Naive thymus-derived CD4-positive, alpha-beta T cell (primary cell): ENCODE measurements around the gene FOXP4. TPM values are rescaled to one million over a fixed set of nuclear protein-coding genes. Genes with fewer than 3 reads are reported as not detected.

Experiments
- ATAC-seq: fragments of 150-1000 bp; cut with Tn5 transposase; 2 replicates; pipeline ENCODE4 v1.10.0; 2021; ENCODE audit warnings: mild to moderate bottlenecking, moderate library complexity
- CTCF ChIA-PET: fragments of 350-600 bp; sonication (Branson Sonifier 250); formaldehyde crosslinking; loops from one replicate; lab custom pipeline; 2021; ENCODE audit warnings: antibody characterized with exemption; lab: Charles Lee
- POLR2A ChIA-PET: fragments of 350-600 bp; sonication (Branson Sonifier 250); formaldehyde crosslinking; loops from one replicate; lab custom pipeline; 2021; ENCODE audit warnings: antibody characterized with exemption, inconsistent platforms; lab: Charles Lee
- DNase-seq, 9 donors: peaks; one replicate each; pipeline versions ENCODE4 v3.0.0 to v3.0.0-alpha.2; 2020 to 2022; ENCODE audit warnings: mixed read lengths in 1 of 9
- H3K27ac ChIP-seq: one replicate; pipeline ENCODE4 v1.7.0; 2013; ENCODE audit warnings: mild to moderate bottlenecking, low read depth, low read length, moderate library complexity
- H3K27me3 ChIP-seq, 2 donors: one replicate each; pipeline ENCODE4 v1.7.0; 2013; ENCODE audit warnings: low read length in 2 of 2, mild to moderate bottlenecking in 2 of 2, moderate library complexity in 2 of 2; ENCODE audit not compliant: control insufficient read depth in 2 of 2, insufficient read depth in 2 of 2
- H3K36me3 ChIP-seq, 3 experiments: 1 replicate in 2 of 3; 2 replicates in 1 of 3; pipeline ENCODE4 v1.7.0; 2013; ENCODE audit warnings: low read length in 3 of 3, mild to moderate bottlenecking in 3 of 3, moderate library complexity in 1 of 3; ENCODE audit not compliant: insufficient read depth in 3 of 3, control insufficient read depth in 2 of 3
- H3K4me1 ChIP-seq, 2 donors: one replicate each; pipeline ENCODE4 v1.7.0; 2013; ENCODE audit warnings: low read length in 2 of 2, mild to moderate bottlenecking in 2 of 2, moderate library complexity in 1 of 2; ENCODE audit not compliant: control insufficient read depth in 2 of 2, insufficient read depth in 2 of 2
- H3K4me3 ChIP-seq: 2 replicates; pipeline ENCODE4 v1.7.0; 2013; ENCODE audit warnings: mild to moderate bottlenecking, low read length
- H3K9me3 ChIP-seq, 3 experiments: 1 replicate in 2 of 3; 2 replicates in 1 of 3; pipeline ENCODE4 v1.7.0; 2013; ENCODE audit warnings: low read length in 3 of 3; ENCODE audit not compliant: control insufficient read depth in 2 of 3
- H3K27ac Mint-ChIP-seq, 9 donors: one replicate each; pipeline ENCODE4 v1.8.0; 2020 to 2022; ENCODE audit warnings: mixed read lengths in 9 of 9, mild to moderate bottlenecking in 8 of 9, moderate library complexity in 5 of 9, inconsistent platforms in 2 of 9
- H3K27me3 Mint-ChIP-seq, 5 donors: one replicate each; pipeline ENCODE4 v1.8.0; 2021 to 2022; ENCODE audit warnings: mixed read lengths in 5 of 5, mild to moderate bottlenecking in 1 of 5
- H3K36me3 Mint-ChIP-seq, 5 donors: one replicate each; pipeline ENCODE4 v1.8.0; 2020 to 2022; ENCODE audit warnings: mixed read lengths in 5 of 5, mild to moderate bottlenecking in 3 of 5, inconsistent platforms in 1 of 5
- H3K4me1 Mint-ChIP-seq, 7 donors: one replicate each; pipeline ENCODE4 v1.8.0; 2020 to 2022; ENCODE audit warnings: mixed read lengths in 7 of 7, mild to moderate bottlenecking in 3 of 7, inconsistent platforms in 1 of 7
- H3K4me3 Mint-ChIP-seq, 10 donors: one replicate each; pipeline ENCODE4 v1.8.0; 2020 to 2022; ENCODE audit warnings: mild to moderate bottlenecking in 10 of 10, mixed read lengths in 10 of 10, moderate library complexity in 6 of 10, inconsistent platforms in 2 of 10
- H3K9me3 Mint-ChIP-seq, 11 donors: one replicate each; pipeline ENCODE4 v1.8.0; 2020 to 2022; ENCODE audit warnings: mixed read lengths in 11 of 11, mild to moderate bottlenecking in 4 of 11, inconsistent platforms in 1 of 11, moderate library complexity in 1 of 11
- intact Hi-C, 2 donors: fragments of 100-400 bp; cut with micrococcal nuclease; formaldehyde crosslinking; loops; one replicate each; pipeline ENCODE4 v1.15.1; 2023
- polyA plus RNA-seq, 2 donors: library from polyadenylated mRNA; unstranded; fragments of 300-500 nt; fragmentation: Illumina TruSeq; gene quantifications; one replicate each; pipeline ENCODE4 v1.2.3, GENCODE V29; 2021
- total RNA-seq, 6 experiments: library from RNA in 5 of 6; stranded (reverse) in 5 of 6; gene quantifications; 1 replicate in 5 of 6; 2 replicates in 1 of 6; pipeline ENCODE4 v1.2.3 and lab custom pipeline; 2021 to 2026

FOXP4 gene
- total and polyA plus RNA-seq, 7 experiments from 2014 or later: 0.07 to 7.6 (median 4.4) TPM

GRCh38 chr6:41502566-41502916, 43.6 kb upstream of the FOXP4 start:
- Histone ChIP-seq H3K27me3 (peaks cover 5% of the 10 kb centered on the region in 2 donors), H3K4me1 (peaks cover 0 to 9% of the 10 kb centered on the region in 2 donors), H3K27ac (no peak overlapping the region), H3K36me3 (no peaks in the 10 kb centered on the region), H3K4me3 (no peak overlapping the region), H3K9me3 (no peaks in the 10 kb centered on the region)
- ATAC-seq: no peak
- intact Hi-C loops: no loop called here
- Mint-ChIP-seq H3K9me3 (peaks cover 0 to 2% (median 0%) of the 10 kb centered on the region in 11 donors), H3K4me3 (peak overlapping the region in 2 of 10 donors; percentile 24 to 32), H3K36me3 (peaks cover 0 to 3% (median 0%) of the 10 kb centered on the region in 5 donors), H3K27ac (no peak overlapping the region), H3K4me1 (peaks cover 8 to 16% (median 12%) of the 10 kb centered on the region in 7 donors), H3K27me3 (peaks cover 44 to 79% (median 48%) of the 10 kb centered on the region in 5 donors)
- ChIA-PET CTCF (no interaction called here), POLR2A (interaction anchor here (0.6 kb wide), 1 partner anchor 35 kb away, joined by 4 read pairs; no protein-coding TSS in a partner anchor)
- DNase-seq: no peak

GRCh38 chr6:41502917-41503671, 43.1 kb upstream of the FOXP4 start:
- Histone ChIP-seq H3K36me3 (no peaks in the 10 kb centered on the region), H3K27me3 (peaks cover 5% of the 10 kb centered on the region in 2 donors), H3K27ac (no peak overlapping the region), H3K4me1 (peaks cover 0 to 9% of the 10 kb centered on the region in 2 donors), H3K9me3 (no peaks in the 10 kb centered on the region), H3K4me3 (no peak overlapping the region)
- intact Hi-C loops: no loop called here
- peaks cover 49 to 81% (median 53%) of the 10 kb centered on the region in 5 donors for H3K27me3 Mint-ChIP-seq
- H3K9me3 Mint-ChIP-seq: peaks cover 0 to 2% (median 0%) of the 10 kb centered on the region in 11 donors
- DNase-seq: no peak
- ChIA-PET POLR2A (interaction anchor here (0.6 kb wide), 1 partner anchor 36 kb away, joined by 4 read pairs; no protein-coding TSS in a partner anchor), CTCF (no interaction called here)
- H3K36me3 Mint-ChIP-seq: peaks cover 0 to 3% (median 0%) of the 10 kb centered on the region in 5 donors
- H3K27ac Mint-ChIP-seq: no peak overlapping the region
- H3K4me3 Mint-ChIP-seq: peak overlapping the region in 1 of 10 donors; percentile 21
- no peak for ATAC-seq
- H3K4me1 Mint-ChIP-seq: peaks cover 8 to 16% (median 12%) of the 10 kb centered on the region in 7 donors

DNA sequence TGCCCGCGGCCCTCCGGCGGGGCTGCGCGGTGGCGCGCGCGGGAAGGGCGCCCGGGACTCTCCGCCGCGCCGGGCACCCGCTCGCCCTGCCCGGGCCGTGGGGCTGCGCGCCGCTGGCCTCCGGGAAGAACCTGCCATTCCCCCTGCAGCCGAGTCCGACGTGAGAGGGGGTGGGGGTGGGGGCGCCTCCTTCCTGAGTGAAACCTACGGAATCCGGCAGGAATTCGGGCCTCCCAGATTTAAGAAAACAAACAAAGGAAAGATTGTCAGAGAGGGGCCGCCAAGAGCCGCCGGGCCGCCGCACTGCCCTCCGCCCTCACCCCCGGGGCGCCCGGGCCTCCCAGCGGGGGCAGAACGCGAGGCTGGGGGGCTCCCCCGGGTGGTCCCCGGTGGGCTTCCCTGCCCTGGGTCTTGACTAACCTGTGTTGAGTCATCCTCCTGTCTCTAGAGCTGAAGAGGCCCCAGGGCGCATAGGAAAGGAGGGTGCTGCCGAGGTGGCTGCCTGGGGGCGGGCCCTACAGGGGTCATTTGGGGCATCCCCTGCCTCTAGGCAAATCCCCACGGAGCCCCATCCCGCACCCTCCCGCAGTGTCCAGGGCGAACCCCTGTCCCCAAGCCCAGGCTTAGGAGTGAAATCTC, 42.2 kb upstream of the FOXP4 start:
- ChIA-PET CTCF (no interaction called here), POLR2A (no interaction called here)
- ATAC-seq (no peak), DNase-seq (no peak)
- intact Hi-C loops: no loop called here
- H3K9me3 Mint-ChIP-seq: peaks cover 0 to 2% (median 0%) of the 10 kb centered on the region in 11 donors
- H3K4me3 ChIP-seq: no peak overlapping the region
- peak overlapping the region in 7 of 10 donors; percentile 31 to 85 (median 74) for H3K4me3 Mint-ChIP-seq
- H3K27ac ChIP-seq: no peak overlapping the region
- peaks cover 8 to 16% (median 12%) of the 10 kb centered on the region in 7 donors for H3K4me1 Mint-ChIP-seq
- H3K4me1 ChIP-seq: peaks cover 0 to 9% of the 10 kb centered on the region in 2 donors
- H3K36me3 Mint-ChIP-seq: peaks cover 0 to 3% (median 0%) of the 10 kb centered on the region in 5 donors
- peaks cover 5% of the 10 kb centered on the region in 2 donors for H3K27me3 ChIP-seq
- no peaks in the 10 kb centered on the region for H3K9me3 ChIP-seq
- H3K27ac Mint-ChIP-seq: no peak overlapping the region
- H3K27me3 Mint-ChIP-seq: peaks cover 55 to 81% (median 60%) of the 10 kb centered on the region in 5 donors
- H3K36me3 ChIP-seq: no peaks in the 10 kb centered on the region

GRCh38 chr6:41504466-41505121, 41.6 kb upstream of the FOXP4 start:
- H3K4me3 Mint-ChIP-seq: peak overlapping the region; percentile 1 to 85 (median 74)
- no peak for ATAC-seq
- Histone ChIP-seq H3K9me3 (no peaks in the 10 kb centered on the region), H3K27me3 (peaks cover 5% of the 10 kb centered on the region in 2 donors), H3K4me1 (peaks cover 0 to 9% of the 10 kb centered on the region in 2 donors), H3K36me3 (no peaks in the 10 kb centered on the region), H3K4me3 (no peak overlapping the region), H3K27ac (no peak overlapping the region)
- no peak overlapping the region for H3K27ac Mint-ChIP-seq
- CTCF ChIA-PET: no interaction called here
- peaks cover 0 to 3% (median 0%) of the 10 kb centered on the region in 5 donors for H3K36me3 Mint-ChIP-seq
- peaks cover 58 to 81% (median 61%) of the 10 kb centered on the region in 5 donors for H3K27me3 Mint-ChIP-seq
- peaks cover 7 to 16% (median 12%) of the 10 kb centered on the region in 7 donors for H3K4me1 Mint-ChIP-seq
- POLR2A ChIA-PET: no interaction called here
- intact Hi-C loops: no loop called here
- peaks cover 0 to 4% (median 0%) of the 10 kb centered on the region in 11 donors for H3K9me3 Mint-ChIP-seq
- no peak for DNase-seq

DNA sequence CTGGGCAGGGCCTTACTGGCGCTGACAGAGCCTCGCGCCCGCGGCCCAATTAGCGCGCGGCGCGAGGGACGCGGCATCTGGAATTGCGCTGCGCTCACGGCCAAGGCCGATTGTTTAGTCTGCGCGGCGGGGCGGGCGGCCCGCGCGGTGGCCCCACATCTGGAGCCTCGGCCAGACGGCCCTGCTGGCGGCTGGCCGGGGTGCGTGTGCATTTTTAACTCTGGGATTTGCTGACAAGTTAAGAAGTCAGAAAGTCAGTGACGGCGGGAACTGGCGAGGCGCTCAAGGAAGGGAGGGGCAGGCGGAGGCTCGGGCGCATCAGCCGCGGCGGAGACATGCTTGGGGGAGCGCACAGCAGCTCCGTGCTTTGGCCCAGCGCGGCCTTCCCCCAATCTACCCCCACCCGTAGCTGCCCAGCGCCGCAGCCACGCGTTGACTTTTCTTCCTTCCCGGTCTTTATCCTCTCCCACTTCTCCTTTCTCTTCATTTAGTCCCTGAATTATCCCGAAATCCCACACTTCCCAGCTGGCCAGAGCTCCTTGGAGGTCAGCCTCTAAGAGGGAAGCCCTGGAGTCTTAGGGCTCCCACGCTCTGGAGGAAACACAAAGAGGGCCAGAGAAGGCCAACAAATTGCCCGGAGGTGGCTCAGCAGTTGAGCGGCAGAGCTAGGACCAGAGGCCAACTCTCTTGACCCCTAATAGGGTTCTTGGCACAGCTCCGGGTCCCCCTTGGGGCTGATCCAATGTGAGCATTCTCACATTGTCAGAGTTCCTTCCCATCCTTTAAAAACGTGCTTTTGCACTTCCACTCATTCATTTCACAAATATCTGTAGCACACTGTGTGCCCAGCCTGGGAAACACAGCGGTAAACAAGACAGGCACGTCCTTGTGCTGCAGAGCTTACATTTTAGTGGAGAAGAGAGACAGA, 40.8 kb upstream of the FOXP4 start:
- no peaks in the 10 kb centered on the region for H3K9me3 ChIP-seq
- H3K27me3 Mint-ChIP-seq: peaks cover 61 to 82% (median 63%) of the 10 kb centered on the region in 5 donors
- no peak for ATAC-seq
- POLR2A ChIA-PET: no interaction called here
- H3K4me1 ChIP-seq: peaks cover 0 to 9% of the 10 kb centered on the region in 2 donors
- H3K27ac ChIP-seq: no peak overlapping the region
- H3K4me3 Mint-ChIP-seq: peak overlapping the region in 8 of 10 donors; percentile 0 to 85 (median 48)
- H3K27me3 ChIP-seq: peaks cover 5% of the 10 kb centered on the region in 2 donors
- no peaks in the 10 kb centered on the region for H3K36me3 ChIP-seq
- peaks cover 0 to 4% (median 0%) of the 10 kb centered on the region in 11 donors for H3K9me3 Mint-ChIP-seq
- H3K36me3 Mint-ChIP-seq: peaks cover 0 to 3% (median 0%) of the 10 kb centered on the region in 5 donors
- no peak for DNase-seq
- no peak overlapping the region for H3K27ac Mint-ChIP-seq
- intact Hi-C loops: no loop called here
- H3K4me3 ChIP-seq: no peak overlapping the region
- H3K4me1 Mint-ChIP-seq: peaks cover 7 to 16% (median 12%) of the 10 kb centered on the region in 7 donors
- CTCF ChIA-PET: no interaction called here
